Measurements from ENCODE around the gene CD164L2.

Gene CD164L2

DNA sequence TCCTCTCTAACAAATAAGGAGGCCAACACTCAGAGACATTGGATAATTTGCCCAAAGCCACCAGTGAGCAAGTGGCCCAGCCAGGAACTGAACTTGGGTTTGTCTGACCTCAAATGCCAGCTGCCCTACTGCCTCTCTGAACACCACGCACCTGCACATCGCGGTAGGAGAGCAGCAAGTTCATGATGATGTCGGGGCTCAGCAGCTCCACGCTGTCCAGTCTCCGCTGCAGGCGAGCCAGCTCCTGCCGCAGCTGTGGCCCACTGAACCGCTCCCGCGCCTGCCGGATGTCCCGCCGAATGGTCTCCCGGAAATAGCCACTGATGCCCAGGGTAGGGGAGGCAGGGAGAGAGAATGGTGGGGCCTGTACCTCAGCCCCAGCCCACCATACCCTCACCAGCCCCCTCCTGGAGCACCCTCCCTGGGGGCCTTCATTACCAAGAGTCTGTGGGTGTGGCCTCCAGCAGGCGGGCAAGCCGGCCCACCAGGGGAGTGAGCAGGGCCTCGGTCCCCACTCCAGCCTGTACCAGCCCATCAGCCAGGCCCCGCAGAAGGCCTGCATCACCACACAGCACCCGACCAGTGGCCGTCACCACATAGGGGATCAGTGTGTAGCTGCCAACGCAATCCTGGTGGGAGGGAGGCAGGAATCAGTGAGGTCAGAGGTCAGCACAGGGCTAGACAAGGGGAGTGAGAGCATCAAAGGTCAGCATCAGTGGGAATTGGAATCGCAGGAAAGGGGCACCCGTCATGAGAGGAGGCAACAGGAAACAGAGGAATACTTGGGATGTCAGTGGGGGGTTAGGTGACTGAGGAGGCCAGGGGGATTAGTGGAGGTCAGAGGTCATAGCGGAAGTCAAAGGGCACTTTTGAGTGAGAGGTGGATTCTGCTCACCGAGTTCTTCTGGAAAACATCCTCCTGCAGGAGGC is 19.1 kb downstream of the CD164L2 start:
- DNase-seq (ENCODE audit: low spot score) = no peak

DNA sequence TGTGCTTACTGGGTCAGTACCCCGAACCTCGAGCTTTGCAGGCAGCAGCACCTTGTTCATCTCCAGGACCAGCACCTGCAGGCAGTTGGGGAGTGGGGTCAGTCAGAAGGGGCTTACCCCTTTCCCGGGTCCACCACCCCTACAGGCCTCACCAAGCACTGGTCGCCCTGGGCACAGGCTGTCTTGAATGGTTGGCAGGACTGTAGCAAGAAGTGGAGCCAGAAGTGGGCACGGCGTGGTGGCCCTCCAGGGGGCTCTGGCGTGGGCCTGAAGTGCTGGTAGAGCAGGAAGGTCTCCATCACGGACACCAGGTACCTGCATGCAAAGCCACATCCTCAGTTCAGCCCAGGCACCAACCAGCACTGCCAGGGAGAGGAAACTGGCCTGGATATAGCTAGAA is 21.6 kb downstream of the CD164L2 start:
- DNase-seq (ENCODE audit: low spot score) = no peak

DNA sequence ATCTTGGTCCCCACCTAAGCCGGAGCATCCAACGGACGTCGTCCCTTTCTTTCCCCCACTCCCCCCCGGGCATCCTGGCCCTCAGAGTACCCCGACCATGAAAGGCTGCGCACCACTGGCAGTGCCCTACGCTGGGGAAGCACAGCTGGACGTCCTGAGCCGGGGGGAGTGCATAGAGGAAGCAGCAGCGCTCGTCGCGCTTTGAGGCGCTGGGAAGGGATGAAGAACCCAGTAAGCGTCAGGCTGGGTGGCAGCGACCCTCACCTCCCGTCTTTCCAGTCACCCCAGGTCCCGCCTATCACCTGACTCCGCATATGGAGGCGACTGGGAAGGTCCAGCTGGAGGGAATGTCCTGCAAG is 22.1 kb downstream of the CD164L2 start:
- DNase-seq (ENCODE audit: low spot score) = no peak

DNA sequence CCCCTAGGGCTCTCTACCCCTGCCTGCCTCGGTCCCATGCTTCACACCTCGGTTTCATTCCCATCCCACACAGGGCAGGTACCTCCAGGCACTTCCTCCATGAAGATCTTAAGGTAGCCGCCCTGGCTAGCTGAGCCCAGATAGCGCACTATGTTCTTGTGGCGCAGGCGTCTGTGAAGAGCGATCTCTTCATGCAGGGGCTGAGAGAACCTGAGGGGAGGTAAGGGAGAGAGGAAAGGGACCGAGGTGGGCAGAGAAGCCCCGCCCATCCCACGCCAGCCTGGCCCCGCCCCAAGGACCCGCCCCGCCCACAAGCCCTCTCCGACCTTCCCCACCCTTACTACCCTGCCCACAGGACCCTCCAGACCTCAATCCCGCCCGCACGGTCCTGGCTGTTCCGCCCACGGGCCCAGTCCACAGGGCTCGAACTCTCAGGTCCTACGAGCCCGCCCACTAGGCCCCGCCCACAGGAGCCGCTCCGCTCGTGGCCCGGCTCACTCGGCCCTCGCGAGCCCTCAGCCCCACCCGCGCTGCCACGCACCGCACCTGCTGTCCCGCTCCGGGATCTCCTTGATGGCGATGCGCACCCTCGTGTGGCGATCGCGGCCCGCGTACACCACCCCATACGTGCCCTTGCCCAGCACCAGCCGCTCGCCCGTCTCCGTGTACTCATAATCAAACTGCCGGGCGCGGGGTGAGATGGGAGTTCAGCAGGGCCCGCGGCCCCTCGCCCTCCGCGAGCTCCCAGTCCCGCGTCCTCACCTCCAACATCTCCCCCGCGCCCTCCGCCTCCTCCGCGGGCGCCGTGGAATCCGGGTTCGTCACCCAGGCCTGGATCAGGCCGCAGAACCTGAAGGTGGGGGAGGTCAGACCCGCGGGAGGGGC is 22.7 kb downstream of the CD164L2 start:
- DNase-seq (ENCODE audit: low spot score) = peak; percentile 42

DNA sequence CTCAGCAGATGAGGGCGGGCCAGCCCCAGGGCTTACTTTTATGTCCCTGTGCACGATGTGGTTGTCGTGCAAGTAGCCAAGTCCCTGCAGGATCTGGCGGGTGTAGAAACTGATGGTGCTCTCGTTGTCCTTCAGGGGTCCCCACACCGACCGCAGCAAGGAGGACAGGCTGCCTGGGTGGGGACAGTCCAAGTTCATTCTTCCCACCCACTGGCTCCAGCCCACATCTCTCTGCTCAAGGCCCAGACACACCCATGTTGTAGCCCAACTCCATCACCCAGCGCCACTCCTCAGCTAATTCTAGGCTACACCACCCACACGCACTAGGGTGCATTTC is 23.3 kb downstream of the CD164L2 start:
- no peak for DNase-seq (ENCODE audit: low spot score)

DNA sequence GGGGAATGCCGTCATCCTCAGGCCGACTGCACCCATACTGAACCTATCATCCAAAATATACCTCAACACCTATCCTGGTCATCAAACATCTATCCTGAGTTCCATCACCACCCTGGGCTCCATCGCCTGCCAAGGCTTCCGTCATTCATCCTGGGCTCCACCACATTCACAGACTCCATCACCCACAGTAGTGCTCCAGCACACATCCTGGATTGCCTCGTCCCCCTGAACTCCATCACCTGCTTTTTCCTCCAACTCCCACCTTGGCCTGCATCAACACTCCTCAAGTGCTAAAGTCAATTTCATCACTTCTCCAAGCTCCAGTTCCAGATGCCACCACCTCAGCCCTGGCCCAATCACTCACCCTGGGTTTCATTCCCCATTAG is 24.2 kb downstream of the CD164L2 start:
- DNase-seq (ENCODE audit: low spot score) = no peak

DNA sequence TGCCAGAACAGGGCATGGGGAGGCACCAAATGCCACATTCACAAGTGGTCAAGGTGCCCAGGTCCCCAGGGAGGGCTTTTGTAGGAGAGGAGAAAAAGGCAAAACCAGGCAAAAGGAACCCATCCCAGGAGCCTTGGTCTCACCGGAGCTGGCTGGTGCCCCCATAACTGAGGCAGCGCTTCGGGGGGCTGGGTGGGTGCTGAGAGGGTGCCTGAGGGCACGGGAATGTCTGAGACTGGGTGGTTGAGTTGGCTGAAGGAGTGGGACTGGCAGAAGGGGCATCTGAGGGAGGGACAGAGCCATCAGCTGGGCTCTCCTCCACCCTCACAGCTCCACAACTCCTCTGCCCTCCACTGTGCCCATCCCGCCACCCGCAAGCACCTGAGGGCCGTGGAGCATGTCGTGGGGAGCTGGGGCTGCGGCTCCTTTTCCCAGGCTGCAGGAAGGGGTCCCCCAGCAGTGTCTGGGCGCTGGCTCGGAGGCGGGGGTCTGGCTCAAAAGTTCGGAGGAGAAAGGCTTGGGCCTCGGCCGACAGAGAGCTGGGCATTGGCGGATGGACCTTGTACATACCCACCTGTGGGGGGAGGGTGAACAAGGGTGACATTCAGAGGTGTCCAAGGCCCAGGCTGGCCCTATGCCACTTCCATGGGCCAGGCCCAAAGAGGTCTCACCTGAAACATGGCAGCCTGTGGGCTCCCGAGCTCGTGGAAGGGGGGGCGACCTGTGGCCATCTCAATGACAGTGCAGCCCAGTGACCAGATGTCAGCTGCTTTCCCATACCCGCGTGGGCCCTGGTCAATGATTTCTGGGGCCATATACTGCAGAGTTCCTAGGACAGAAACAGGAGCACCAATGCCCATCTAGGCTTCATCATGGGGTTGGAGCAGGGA is 24.9 kb downstream of the CD164L2 start:
- no peak for DNase-seq (ENCODE audit: low spot score)

DNA sequence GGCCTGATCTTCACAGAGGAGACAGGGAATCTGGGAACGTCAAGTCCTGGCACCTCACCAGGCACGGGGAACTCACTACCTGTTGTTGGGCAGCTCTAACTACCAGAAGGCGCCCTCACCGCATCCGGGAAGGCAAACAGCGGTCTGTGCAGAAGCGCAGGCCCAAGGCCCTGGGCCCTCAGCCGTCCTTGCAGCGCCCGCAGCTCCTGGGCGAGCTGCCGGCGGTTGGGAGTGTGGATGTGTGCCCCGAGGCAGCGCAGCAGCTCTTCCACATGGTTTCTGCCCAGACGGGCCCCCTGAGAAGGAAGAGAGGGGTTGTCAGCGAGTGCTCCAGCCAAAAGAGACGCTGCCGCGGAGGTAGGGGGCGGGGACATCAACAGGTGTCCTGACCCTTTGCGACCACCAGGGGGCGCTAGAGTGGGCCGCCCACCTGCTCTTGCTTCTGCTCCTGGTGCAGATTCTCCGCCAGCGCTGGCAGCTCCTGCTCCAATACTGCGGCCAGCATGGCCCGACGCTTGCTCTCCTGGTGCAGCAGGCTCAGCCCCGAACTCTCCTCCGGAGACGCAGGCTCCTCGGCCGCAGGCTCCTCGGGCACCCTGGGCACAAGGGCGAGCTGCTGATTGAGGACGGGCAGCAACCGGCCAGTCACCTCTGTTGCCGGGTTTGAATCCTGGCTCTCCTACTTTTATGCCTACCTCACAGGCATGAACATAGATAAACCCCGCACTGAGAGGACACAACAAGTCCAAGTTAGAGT is 25.7 kb downstream of the CD164L2 start:
- DNase-seq (ENCODE audit: low spot score) = peak; percentile 83

DNA sequence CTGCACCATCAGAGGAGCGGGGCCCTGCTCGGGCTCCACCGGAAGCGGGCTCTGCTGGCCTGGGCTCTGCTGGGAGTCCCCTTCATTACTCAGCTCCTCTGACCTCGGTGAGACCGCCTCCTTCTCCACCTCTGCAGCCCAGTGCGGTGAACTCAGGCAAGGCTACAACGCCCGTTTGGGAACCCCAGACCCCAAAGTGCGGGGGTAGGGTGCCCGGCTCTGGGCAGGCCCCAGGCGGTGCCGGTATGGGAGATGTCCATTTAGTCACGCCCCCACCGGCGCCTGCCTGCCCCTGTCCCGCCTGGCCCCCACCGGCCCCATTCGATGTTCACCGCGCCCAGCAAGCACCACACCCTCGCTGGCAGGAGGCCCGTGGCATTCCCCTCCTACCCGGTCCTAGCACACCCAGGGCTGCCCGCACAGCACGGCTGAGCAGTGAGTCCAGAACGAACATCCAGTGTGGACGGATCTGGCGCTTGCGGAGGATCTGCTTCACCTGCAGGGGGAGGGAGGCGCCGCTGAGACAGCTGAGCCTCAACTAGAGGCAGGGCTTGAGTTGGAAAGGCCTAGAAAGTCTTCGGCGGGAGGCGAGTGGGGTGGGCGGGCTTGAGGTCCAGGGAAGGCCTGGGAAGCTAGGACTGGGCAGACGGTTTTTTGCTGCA is 26.4 kb downstream of the CD164L2 start:
- peak; percentile 54 for DNase-seq (ENCODE audit: low spot score)

DNA sequence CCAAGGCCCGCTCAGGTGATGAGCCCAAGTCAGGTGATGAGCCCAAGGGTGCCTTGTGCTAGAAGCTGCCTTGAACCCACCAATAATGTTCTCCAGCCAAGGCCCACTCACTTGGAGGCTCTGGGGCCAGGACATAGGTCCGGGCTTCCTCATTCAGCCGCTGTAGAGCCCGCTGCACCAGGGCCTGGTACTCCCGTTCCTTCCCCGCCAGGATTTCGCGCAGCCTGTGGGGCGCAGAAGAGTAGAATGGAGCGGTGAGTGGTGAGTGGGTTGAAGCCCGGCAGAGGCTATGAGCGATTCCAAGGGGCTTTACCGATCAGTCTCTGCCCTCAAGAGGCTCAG is 26.9 kb downstream of the CD164L2 start:
- no peak for DNase-seq (ENCODE audit: low spot score)

DNA sequence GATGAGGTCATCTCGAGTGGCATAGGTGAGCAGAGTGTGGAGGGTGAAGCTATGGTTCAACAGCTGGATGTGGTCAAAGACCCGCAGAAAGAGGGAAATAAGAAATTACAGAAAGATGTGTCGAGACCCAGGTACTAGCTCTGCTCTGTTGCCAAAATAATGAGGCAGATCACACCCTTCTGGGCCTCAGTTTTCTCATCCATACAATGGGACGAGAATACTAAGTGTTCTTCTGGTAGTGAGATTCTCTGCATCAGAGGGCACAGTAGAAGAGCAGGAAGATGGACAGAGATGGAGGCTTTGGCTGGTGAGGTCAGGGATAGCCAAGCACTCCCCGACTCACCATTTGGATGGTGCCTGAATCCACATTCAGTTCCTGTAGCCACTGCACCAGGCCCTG is 27.4 kb downstream of the CD164L2 start:
- no peak for DNase-seq (ENCODE audit: low spot score)

DNA sequence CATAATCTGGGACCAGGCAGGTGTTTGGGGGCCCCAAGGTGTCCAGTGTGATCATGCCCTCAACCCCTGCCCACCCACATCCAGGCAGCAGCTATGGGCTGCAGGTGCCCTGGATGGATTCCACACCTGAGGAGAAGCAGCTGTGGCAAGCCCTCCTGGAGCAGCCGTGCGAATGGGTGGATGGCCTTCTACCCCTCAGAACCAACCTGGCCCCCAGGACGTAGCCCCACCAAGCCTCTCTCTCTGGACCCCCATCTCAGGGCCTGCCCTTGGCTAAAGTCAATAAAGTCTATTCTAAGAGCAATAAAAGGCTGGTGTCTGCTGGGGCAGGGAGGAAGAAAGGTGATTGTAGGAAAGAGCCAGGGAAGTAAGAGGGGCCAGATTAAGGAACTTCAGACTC is 29.5 kb downstream of the CD164L2 start:
- no peak for DNase-seq (ENCODE audit: low spot score)

DNA sequence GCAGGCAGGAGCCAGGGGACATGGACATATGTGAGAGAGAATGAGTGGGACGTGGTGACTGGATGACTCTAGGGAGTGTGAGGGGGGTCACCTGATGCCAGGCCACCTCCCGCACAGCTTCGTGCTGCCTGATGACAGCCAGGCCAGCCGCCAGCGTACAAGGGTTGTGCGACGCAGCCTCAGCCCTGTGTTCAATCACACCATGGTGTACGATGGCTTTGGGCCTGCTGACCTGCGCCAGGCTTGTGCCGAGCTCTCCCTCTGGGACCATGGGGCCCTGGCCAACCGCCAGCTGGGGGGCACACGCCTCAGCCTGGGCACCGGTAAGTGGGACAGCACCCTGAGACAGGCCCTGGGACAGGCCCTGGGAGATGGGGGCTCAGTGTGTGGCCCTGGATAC is 30.0 kb downstream of the CD164L2 start:
- DNase-seq (ENCODE audit: low spot score) = no peak

DNA sequence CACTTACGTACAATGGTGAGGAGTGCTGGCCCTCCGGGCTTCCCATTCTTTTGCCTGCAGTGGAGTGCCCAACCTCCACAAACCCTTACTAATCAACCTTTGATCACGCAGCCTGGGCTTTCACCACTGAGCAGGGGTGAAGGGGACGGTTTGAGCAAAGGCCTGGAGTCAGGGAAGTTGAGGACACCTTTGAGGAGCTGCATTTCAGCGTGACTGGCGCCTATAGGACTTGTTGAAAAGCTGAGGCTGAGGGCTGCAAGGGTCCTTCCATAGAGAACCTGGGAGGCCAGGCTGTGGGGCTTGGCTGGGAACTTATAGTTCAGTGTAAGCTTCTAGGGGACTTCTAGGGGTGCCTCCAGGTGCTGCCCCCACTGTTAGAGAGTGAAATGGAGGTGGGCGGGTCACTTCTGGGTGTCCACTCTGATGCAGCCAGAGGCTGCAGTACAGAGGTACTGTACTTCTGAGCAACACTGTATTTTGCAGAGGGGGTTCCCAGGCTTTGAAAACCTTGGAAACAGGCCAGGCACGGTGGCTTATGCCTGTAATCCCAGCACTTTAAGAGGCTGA is 31.5 kb downstream of the CD164L2 start:
- no peak for DNase-seq (ENCODE audit: low spot score)

DNA sequence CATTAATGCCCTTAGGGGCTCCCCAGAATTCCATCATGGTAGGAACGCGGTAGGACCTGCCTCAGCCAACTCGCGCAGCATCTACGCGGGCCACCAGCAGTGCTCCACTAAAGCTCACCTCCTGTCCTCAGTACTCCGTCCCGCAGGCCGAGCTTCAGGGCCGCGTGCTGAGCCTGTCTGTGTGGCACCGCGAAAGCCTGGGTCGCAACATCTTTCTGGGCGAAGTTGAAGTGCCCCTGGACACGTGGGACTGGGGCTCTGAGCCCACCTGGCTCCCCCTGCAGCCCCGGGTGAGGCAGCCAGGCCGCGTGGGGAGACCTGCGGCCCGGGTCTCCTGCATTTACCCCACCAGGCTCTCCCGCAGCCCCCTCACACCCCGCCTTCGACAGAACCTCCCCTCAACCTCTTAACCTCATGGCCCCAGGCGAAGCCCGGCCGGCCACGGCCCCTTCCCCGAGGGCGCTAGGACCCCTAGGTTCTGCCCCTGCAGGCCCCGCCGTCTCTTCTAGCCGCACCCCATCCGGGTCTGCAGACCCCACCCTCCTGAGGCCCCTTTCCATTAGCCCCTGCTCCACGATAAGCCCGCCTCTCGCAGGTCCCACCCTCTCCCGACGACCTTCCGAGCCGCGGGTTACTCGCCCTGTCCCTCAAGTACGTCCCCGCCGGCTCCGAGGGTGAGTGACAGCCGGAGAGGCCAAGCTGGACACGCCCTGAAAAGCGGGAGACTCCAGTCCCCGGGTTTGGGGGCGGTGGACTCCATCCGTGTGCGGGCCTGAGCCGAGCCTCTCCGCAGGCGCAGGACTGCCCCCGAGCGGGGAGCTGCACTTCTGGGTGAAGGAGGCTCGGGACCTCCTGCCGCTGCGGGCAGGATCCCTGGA is 32.2 kb downstream of the CD164L2 start:
- DNase-seq (ENCODE audit: low spot score) = no peak

DNA sequence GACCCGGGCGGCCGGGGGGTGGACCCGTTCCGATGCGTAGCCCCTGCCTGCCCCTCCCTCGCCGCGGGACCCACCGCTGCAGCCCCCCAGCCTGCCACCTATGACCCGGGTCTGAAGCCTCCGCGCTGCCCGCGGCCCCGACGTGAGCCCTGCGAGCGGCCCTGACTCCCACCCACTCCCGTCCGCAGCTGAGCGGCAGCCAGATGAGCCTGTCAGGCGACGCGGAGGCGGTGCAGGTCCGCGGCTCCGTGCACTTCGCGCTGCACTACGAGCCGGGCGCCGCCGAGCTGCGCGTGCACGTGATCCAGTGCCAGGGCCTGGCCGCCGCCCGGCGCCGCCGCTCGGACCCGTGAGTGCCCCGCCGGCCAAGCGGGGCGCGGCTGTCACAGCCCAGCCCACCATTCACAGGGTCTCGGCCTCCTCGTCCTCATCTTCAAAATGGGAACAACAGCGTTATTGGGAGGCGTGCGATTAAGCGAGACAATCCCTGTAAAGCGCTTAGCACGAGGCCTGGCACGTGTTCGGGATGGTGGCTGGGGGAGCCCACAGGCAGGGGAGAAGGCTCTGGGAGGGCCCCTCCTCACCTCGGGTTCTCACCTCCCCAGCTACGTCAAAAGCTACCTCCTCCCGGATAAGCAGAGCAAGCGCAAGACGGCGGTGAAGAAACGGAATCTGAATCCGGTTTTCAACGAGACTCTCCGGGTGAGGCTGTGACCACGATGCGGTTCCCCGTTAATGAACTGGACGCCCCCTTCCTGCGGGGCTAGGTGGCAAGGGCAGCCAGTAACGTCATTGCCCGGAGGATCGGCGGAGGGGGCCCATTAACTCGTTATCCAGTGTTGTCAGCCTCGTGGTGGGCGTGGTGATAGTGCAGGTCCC is 33.1 kb downstream of the CD164L2 start:
- no peak for DNase-seq (ENCODE audit: low spot score)

DNA sequence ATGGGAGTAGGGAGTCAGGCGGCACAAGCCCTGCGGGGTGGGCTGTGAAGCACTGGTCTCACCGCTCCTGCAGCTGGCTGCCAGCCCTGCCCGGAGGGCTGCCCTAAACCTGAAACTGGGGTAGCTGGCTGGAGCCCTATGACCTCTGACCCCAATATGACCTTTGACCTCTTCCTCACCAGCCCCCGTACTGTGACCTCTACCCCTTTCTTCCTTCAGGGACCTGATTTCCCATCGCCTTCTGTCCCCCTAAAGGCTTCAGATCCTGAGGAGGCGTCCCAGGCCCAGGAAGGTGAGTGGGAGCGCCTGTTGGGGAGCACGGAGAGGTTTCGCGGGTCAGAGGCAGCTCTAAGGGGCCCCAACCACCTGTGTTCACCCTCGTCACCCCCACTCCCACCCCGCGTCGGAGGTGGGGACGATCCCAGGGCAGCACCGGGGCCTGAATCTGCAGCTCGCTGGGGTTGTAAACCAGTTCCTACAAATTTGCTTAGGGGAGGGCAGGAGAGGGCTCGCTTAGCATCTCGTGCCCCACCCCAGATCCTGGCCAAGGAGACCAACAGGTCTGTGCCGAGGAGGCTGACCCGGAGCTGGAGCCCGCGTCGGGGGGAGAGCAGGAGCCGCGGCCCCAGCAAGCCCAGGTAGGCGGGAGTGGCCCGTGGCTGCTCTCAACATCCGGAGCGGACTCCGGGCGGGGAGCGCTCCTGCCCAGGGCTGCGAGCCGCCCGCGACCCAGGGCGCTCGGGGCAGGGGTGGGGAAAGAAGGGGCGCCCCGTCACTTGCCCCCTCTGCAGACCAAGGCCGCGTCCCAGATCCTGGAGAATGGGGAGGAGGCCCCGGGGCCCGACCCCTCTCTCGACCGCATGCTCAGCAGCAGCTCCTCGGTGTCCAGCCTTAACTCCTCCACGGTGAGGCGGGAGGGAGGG is 34.0 kb downstream of the CD164L2 start:
- DNase-seq (ENCODE audit: low spot score) = no peak

Data from CD4-positive, alpha-beta T cell treated with Interleukin-6 at 100 ng/mL for 8 hours (primary cell).